Heart right ventricle (tissue), 16 donors: ENCODE measurements around the gene PPM1B. TPM values are rescaled to one million over a fixed set of nuclear protein-coding genes. Genes with fewer than 3 reads are reported as not detected.

ENCODE experiments used
- ATAC-seq, 8 donors: fragments of 200-7000 bp; cut with Tn5 transposase; one replicate each; pipeline ENCODE4 v1.9.1; 2020; ENCODE audit warnings: mild to moderate bottlenecking in 8 of 8, moderate library complexity in 8 of 8, moderate number of reproducible peaks in 1 of 8
- DNase-seq, 2 donors: peaks; one replicate each; pipeline ENCODE4 v3.0.0-alpha.2; 2020
- H3K27ac ChIP-seq, 10 donors: fragments of 200-600 bp; sonication (generic) in 2 of 10; one replicate each; pipeline versions ENCODE4 v1.5.0 to v1.8.0; 2020 to 2022; ENCODE audit warnings: mild to moderate bottlenecking in 3 of 10
- H3K27me3 ChIP-seq, 7 donors: fragments of 200-600 bp; one replicate each; pipeline ENCODE4 v1.8.0; 2021 to 2022; ENCODE audit warnings: mild to moderate bottlenecking in 2 of 7
- H3K36me3 ChIP-seq, 9 donors: fragments of 200-600 bp; sonication (generic) in 1 of 9; one replicate each; pipeline versions ENCODE4 v1.5.0 to v1.8.0; 2020 to 2022; ENCODE audit warnings: mild to moderate bottlenecking in 2 of 9
- H3K4me1 ChIP-seq, 9 donors: fragments of 200-600 bp; sonication (generic) in 1 of 9; one replicate each; pipeline versions ENCODE4 v1.5.0 to v1.8.0; 2020 to 2022; ENCODE audit warnings: mild to moderate bottlenecking in 4 of 9
- H3K4me3 ChIP-seq, 10 donors: fragments of 200-600 bp; sonication (generic) in 2 of 10; one replicate each; pipeline versions ENCODE4 v1.5.0 to v1.8.0; 2020 to 2022; ENCODE audit warnings: mild to moderate bottlenecking in 7 of 10, moderate library complexity in 2 of 10
- H3K9me3 ChIP-seq, 11 donors: fragments of 200-600 bp in 10 of 11; sonication (generic) in 2 of 11; one replicate each; pipeline versions ENCODE4 v1.5.0 to v1.8.0; 2013 to 2022; ENCODE audit warnings: mild to moderate bottlenecking in 2 of 11, control low read depth in 1 of 11, moderate library complexity in 1 of 11
- CTCF ChIP-seq, 9 donors: fragments of 200-600 bp; sonication (generic) in 2 of 9; IDR thresholded peaks; one replicate each; pipeline versions ENCODE4 v1.5.0 to v1.8.0; 2021 to 2022; ENCODE audit warnings: antibody characterized with exemption in 9 of 9, mild to moderate bottlenecking in 5 of 9, moderate library complexity in 1 of 9
- WGBS, 2 donors: extraction: QIAGEN DNeasy Blood & Tissue Kit; methylation state at CpG; one replicate each; pipeline ENCODE4 v1.1.7; 2013; ENCODE audit warnings: inconsistent platforms in 1 of 2; 5-methylcytosine and 5-hydroxymethylcytosine counted together
- intact Hi-C, 10 donors: fragments of 100-400 bp; cut with DNase I; formaldehyde crosslinking; loops; one replicate each; pipeline versions ENCODE4 v1.11.1 to v1.14.2; 2022
- polyA plus RNA-seq, 2 donors: library from polyadenylated mRNA; stranded (reverse); fragments of 200-250 nt; gene quantifications; one replicate each; pipeline ENCODE4 v1.2.3, GENCODE V29; 2013
- total RNA-seq, 10 donors: library from RNA; stranded (reverse); fragmentation: NEBNext Ultra II Directional in 3 of 10; extraction: Animal tissue kit (Norgen Biotek cat#: 25700) in 3 of 10; gene quantifications; one replicate each; pipeline versions ENCODE4 v1.2.1 to v1.2.4, GENCODE V29; 2021 to 2023
- donor health status: Arrhythmogenic right ventricular cardiomyopathy.
- donor health status: ischemic (EF 13 %, LVEDD 7.1; RV severe dilation, severe dysfunction).
- donor health status: healthy with polysubstance abuse.
- donor health status: DM: no; HTN: yes; CAD: no.
- donor health status: DM: no; HTN: no; CAD: no.
- donor health status: ischemic (EF 25% LVEDD 6.9; RV normal size, moderate dysfunction).
- donor health status: ischemic (EF 25% LVEDD 5.7; RV mildly dilated, moderate dysfunction).
- donor health status: healthy.
- donor health status: DM: yes; HTN: yes; CAD: no.
- donor health status: Ischemic cardiomyopathy.
- donor health status: ischemic (EF 35%, LVEDD 5.7; RV mildly dilated, moderate dysfunction).
- donor health status: nonischemic (EF 11% LVEDD 7.7; RV severe dilation, severe dysfunction).
- donor health status: DM: yes; HTN: yes; CAD: no.
- donor health status: PGD.
- donor health status: ischemic (EF 29% LVEDD 5.4; RV normal size, mild dysfunction).
- donor health status: nonischemic (EF 23%, LVEDD 6.1; RV moderate dilation, normal function).

The PPM1B gene
- total and polyA plus RNA-seq, 12 donors, result 20.7 to 69.5 (median 55.2) TPM

GRCh38 chr2:44200011-44200410, 31.3 kb downstream of the PPM1B start:
- intact Hi-C loops, result no loop called here
- Histone ChIP-seq H3K36me3 (peaks cover 0 to 21% (median 3%) of the 10 kb centered on the region in 9 donors), H3K9me3 (peaks cover 0 to 4% (median 0%) of the 10 kb centered on the region in 11 donors), H3K4me3 (no peak overlapping the region), H3K27me3 (no peaks in the 10 kb centered on the region), H3K27ac (no peak overlapping the region), H3K4me1 (peaks cover 0 to 14% (median 7%) of the 10 kb centered on the region in 9 donors)
- no peak for TF ChIP-seq CTCF (IDR thresholded peaks at IDR 0.05)
- WGBS, 2 donors, result 97 to 98% methylated on average over 1 of the region's 1 CpG
- DNase-seq, result no peak
- no peak for ATAC-seq

GRCh38 chr2:44200759-44201158, 32.1 kb downstream of the PPM1B start:
- H3K9me3 ChIP-seq, result peaks cover 0 to 4% (median 0%) of the 10 kb centered on the region in 11 donors
- no peak for TF ChIP-seq CTCF (IDR thresholded peaks at IDR 0.05)
- WGBS, 2 donors, result 81 to 85% methylated on average over 5 of the region's 5 CpGs
- ATAC-seq, result no peak
- no peak overlapping the region for H3K4me3 ChIP-seq
- peaks cover 0 to 21% (median 3%) of the 10 kb centered on the region in 9 donors for H3K36me3 ChIP-seq
- no peaks in the 10 kb centered on the region for H3K27me3 ChIP-seq
- no peak overlapping the region for H3K27ac ChIP-seq
- H3K4me1 ChIP-seq, result peaks cover 0 to 14% (median 7%) of the 10 kb centered on the region in 9 donors
- no peak for DNase-seq
- intact Hi-C loops, result no loop called here

- DNase-seq, result no peak
- Histone ChIP-seq H3K4me1 (peaks cover 0 to 14% (median 7%) of the 10 kb centered on the region in 9 donors), H3K27ac (no peak overlapping the region), H3K9me3 (peaks cover 0 to 4% (median 0%) of the 10 kb centered on the region in 11 donors), H3K36me3 (peaks cover 0 to 21% (median 3%) of the 10 kb centered on the region in 9 donors), H3K4me3 (no peak overlapping the region), H3K27me3 (no peaks in the 10 kb centered on the region)
- WGBS, 2 donors, result 80 to 81% methylated on average over 6 of the region's 6 CpGs
- peak in 1 of 8 donors; percentile 58 for ATAC-seq
- no peak for TF ChIP-seq CTCF (IDR thresholded peaks at IDR 0.05)
- intact Hi-C loops, result no loop called here
These were observed 33.0 kb downstream of the PPM1B start for GRCh38 chr2:44201648-44202165.

- no peaks in the 10 kb centered on the region for H3K27me3 ChIP-seq
- no peak overlapping the region for H3K4me3 ChIP-seq
- peaks cover 0 to 4% (median 0%) of the 10 kb centered on the region in 11 donors for H3K9me3 ChIP-seq
- no peak for TF ChIP-seq CTCF (IDR thresholded peaks at IDR 0.05)
- 98 to 99% methylated on average over 3 of the region's 3 CpGs for WGBS, 2 donors
- intact Hi-C loops, result no loop called here
- H3K27ac ChIP-seq, result no peak overlapping the region
- H3K36me3 ChIP-seq, result peaks cover 0 to 21% (median 3%) of the 10 kb centered on the region in 9 donors
- no peak for ATAC-seq
- H3K4me1 ChIP-seq, result peaks cover 0 to 14% (median 7%) of the 10 kb centered on the region in 9 donors
- DNase-seq, result no peak
These were observed 34.9 kb downstream of the PPM1B start for GRCh38 chr2:44203542-44203941.
